Stomach (tissue), 9 donors: ENCODE data around the gene FKBP6. TPM values are rescaled to one million over a fixed set of nuclear protein-coding genes. Genes with fewer than 3 reads are reported as not detected.
"Not testable (repeated sequence)": the region's sequence is repeated elsewhere in the genome, so short reads cannot be mapped to it uniquely, and the experiment has no call there.

Experiments
- DNase-seq, 2 donors: peaks; one replicate each; pipeline versions ENCODE4 v3.0.0 to v3.0.0-alpha.2; 2013 to 2019
- H3K27ac ChIP-seq, 5 donors: fragments of 200-600 bp in 4 of 5; sonication (generic) in 4 of 5; one replicate each; pipeline ENCODE4 v1.5.1; 2013 to 2019; ENCODE audit warnings: mild to moderate bottlenecking in 1 of 5, moderate library complexity in 1 of 5
- H3K27me3 ChIP-seq, 3 donors: fragments of 200-600 bp; sonication (generic); one replicate each; pipeline ENCODE4 v1.5.1; 2017 to 2019; ENCODE audit warnings: mixed run types in 1 of 3
- H3K36me3 ChIP-seq, 4 donors: fragments of 200-600 bp; sonication (generic); 1 replicate in 3 of 4; 2 replicates in 1 of 4; pipeline ENCODE4 v1.5.1; 2016 to 2019
- H3K4me1 ChIP-seq, 4 donors: fragments of 200-600 bp; sonication (generic); one replicate each; pipeline ENCODE4 v1.5.1; 2016 to 2019
- H3K4me3 ChIP-seq, 4 donors: fragments of 200-600 bp; sonication (generic) in 3 of 4; one replicate each; pipeline ENCODE4 v1.5.1; 2016 to 2019; ENCODE audit warnings: mild to moderate bottlenecking in 1 of 4
- H3K9me3 ChIP-seq, 4 donors: fragments of 200-600 bp; sonication (generic); one replicate each; pipeline ENCODE4 v1.5.1; 2016 to 2019
- EP300 ChIP-seq: sonication (generic); formaldehyde crosslinking; IDR thresholded peaks from one replicate; pipeline ENCODE4 v1.6.1; 2017; ENCODE audit warnings: antibody characterized with exemption
- POLR2A ChIP-seq, 4 donors: fragments of 450-650 bp; IDR thresholded peaks; one replicate each; pipeline ENCODE4 v1.6.1; 2016; ENCODE audit warnings: antibody characterized with exemption in 4 of 4, control low read depth in 2 of 4, mild to moderate bottlenecking in 1 of 4, moderate library complexity in 1 of 4
- POLR2AphosphoS5 ChIP-seq, 3 donors: sonication (generic); formaldehyde crosslinking; IDR thresholded peaks; one replicate each; pipeline ENCODE4 v1.6.1; 2016; ENCODE audit warnings: antibody characterized with exemption in 3 of 3
- WGBS, 5 donors: extraction: QIAGEN DNeasy Blood & Tissue Kit in 3 of 5; methylation state at CpG; one replicate each; pipeline versions ENCODE4 v1.1.5 to v1.1.7; 2013 to 2018; 5-methylcytosine and 5-hydroxymethylcytosine counted together
- intact Hi-C: fragments of 100-400 bp; cut with DNase I; formaldehyde crosslinking; loops from one replicate; pipeline ENCODE4 v1.15.1; 2023; ENCODE audit warnings: low total_unique reads
- polyA plus RNA-seq, 3 donors: library from polyadenylated mRNA; stranded (reverse); fragments of 200-250 nt; gene quantifications; one replicate each; pipeline ENCODE4 v1.2.3, GENCODE V29; 2013
- total RNA-seq, 5 donors: library from RNA; depleted of rRNA; stranded (reverse); fragments of >200 nt; gene quantifications; one replicate each; pipeline versions ENCODE4 v1.1.0 to v1.2.3, GENCODE V29; 2014 to 2016
- TF ChIP-seq, protein P1 (sequence below), 7 experiments: fragments of 450-650 bp in 4 of 7; fragments of 200-600 bp in 3 of 7; sonication (generic) in 3 of 7; IDR thresholded peaks; one replicate each; pipeline ENCODE4 v1.5.1; 2016 to 2019; ENCODE audit warnings: antibody characterized with exemption in 7 of 7, control low read depth in 2 of 7, mild to moderate bottlenecking in 1 of 7
- donor health status: healthy with polysubstance abuse.
- donor health status: Bipolar disorder and iron deficiency.
- donor health status: healthy.

The FKBP6 gene
- total and polyA plus RNA-seq, 8 donors: 0.10 TPM; not detected in 7

DNA sequence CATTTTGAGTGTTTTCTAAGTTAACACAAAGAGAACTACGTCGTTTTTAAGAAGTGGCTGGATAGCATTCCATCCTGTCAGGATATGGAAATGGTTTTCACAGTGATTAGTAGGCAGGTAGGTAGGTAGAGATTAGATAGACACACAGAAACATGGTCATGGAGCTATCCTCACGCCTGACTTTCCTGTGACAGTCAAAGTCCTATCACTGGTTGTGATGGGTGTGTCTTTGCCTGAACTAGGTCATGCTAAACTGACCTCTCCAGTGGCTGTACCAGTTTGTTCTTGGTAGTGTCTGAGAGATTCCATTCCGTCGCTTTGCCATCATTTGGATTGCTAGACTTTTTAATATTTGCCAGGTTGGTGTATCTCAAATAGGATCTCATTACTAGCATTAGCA lies 28.2 kb downstream of the FKBP6 start:
- no peak for DNase-seq
- WGBS, 5 donors: 40 to 65% (median 55%) methylated on average over 5 of the region's 5 CpGs
- Histone ChIP-seq H3K36me3 (no peaks in the 10 kb centered on the region), H3K4me1 (peaks cover 5 to 18% (median 16%) of the 10 kb centered on the region in 4 donors), H3K9me3 (peaks cover 0 to 3% (median 0%) of the 10 kb centered on the region in 4 donors), H3K4me3 (no peak overlapping the region), H3K27ac (no peak overlapping the region), H3K27me3 (peaks cover 0 to 16% (median 0%) of the 10 kb centered on the region in 3 donors)
- intact Hi-C loops: no loop called here
- TF ChIP-seq POLR2AphosphoS5 (IDR thresholded peaks at IDR 0.05) (no peak), EP300 (no peak), POLR2A (IDR thresholded peaks at IDR 0.05) (no peak)
- TF ChIP-seq, protein P1, sequence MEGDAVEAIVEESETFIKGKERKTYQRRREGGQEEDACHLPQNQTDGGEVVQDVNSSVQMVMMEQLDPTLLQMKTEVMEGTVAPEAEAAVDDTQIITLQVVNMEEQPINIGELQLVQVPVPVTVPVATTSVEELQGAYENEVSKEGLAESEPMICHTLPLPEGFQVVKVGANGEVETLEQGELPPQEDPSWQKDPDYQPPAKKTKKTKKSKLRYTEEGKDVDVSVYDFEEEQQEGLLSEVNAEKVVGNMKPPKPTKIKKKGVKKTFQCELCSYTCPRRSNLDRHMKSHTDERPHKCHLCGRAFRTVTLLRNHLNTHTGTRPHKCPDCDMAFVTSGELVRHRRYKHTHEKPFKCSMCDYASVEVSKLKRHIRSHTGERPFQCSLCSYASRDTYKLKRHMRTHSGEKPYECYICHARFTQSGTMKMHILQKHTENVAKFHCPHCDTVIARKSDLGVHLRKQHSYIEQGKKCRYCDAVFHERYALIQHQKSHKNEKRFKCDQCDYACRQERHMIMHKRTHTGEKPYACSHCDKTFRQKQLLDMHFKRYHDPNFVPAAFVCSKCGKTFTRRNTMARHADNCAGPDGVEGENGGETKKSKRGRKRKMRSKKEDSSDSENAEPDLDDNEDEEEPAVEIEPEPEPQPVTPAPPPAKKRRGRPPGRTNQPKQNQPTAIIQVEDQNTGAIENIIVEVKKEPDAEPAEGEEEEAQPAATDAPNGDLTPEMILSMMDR (IDR thresholded peaks at IDR 0.05): no peak

DNA sequence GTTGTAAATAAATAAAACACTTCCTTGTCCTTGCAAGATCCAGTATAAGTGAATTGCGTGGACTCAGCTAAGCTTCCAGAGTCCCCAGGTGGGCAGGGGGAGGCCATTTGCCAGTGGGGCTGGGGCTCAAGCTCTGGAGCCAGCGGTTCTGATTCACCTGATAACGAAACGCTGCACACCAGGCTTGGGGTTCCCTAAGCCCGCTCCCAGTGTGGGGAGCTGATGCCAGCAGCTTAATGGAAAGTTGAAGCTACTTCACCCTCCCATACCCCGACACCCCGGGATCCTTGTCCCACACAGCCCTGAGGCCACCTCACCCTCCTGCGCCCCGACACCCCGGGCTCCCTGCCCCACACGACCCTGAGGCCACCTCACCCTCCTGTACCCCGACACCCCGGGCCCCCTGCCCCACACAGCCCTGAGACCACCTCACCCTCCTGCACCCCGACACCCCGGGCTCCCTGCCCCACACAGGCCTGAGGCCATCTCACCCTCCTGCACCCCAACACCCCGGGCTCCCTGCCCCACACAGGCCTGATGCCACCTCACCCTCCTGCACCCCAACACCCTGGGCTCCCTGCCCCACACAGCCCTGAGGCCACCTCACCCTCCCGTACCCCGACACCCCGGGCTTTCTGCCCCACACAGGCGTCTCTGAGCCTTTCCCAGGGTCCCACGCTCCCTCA lies 30.8 kb downstream of the FKBP6 start:
- peaks cover 5 to 18% (median 16%) of the 10 kb centered on the region in 4 donors for H3K4me1 ChIP-seq
- WGBS, 5 donors: 50 to 76% (median 60%) methylated on average over 19 to 21 of the region's 21 CpGs
- H3K9me3 ChIP-seq: no peaks in the 10 kb centered on the region
- DNase-seq: no peak
- H3K36me3 ChIP-seq: no peaks in the 10 kb centered on the region
- peak overlapping the region in 4 of 5 donors; percentile 42 to 57 (median 52) for H3K27ac ChIP-seq
- no peak for TF ChIP-seq EP300
- TF ChIP-seq, protein P1 (IDR thresholded peaks at IDR 0.05): no peak
- no peak for TF ChIP-seq POLR2AphosphoS5 (IDR thresholded peaks at IDR 0.05)
- TF ChIP-seq POLR2A (IDR thresholded peaks at IDR 0.05): no peak
- intact Hi-C loops: no loop called here
- peaks cover 0 to 18% (median 0%) of the 10 kb centered on the region in 3 donors for H3K27me3 ChIP-seq
- peak overlapping the region; percentile 17 to 39 (median 24) for H3K4me3 ChIP-seq

GRCh38 chr7:73359306-73359705 lies 31.3 kb downstream of the FKBP6 start:
- TF ChIP-seq POLR2AphosphoS5 (IDR thresholded peaks at IDR 0.05): no peak
- TF ChIP-seq, protein P1 (IDR thresholded peaks at IDR 0.05): no peak
- TF ChIP-seq EP300: no peak
- no peak for TF ChIP-seq POLR2A (IDR thresholded peaks at IDR 0.05)
- intact Hi-C loops: no loop called here
- no peaks in the 10 kb centered on the region for H3K9me3 ChIP-seq
- no peak for DNase-seq
- no peaks in the 10 kb centered on the region for H3K36me3 ChIP-seq
- H3K4me1 ChIP-seq: peaks cover 5 to 18% (median 16%) of the 10 kb centered on the region in 4 donors
- no peak overlapping the region for H3K27ac ChIP-seq
- H3K4me3 ChIP-seq: no peak overlapping the region
- 82 to 88% (median 84%) methylated on average over 11 of the region's 11 CpGs for WGBS, 5 donors
- peaks cover 0 to 24% (median 0%) of the 10 kb centered on the region in 3 donors for H3K27me3 ChIP-seq

DNA sequence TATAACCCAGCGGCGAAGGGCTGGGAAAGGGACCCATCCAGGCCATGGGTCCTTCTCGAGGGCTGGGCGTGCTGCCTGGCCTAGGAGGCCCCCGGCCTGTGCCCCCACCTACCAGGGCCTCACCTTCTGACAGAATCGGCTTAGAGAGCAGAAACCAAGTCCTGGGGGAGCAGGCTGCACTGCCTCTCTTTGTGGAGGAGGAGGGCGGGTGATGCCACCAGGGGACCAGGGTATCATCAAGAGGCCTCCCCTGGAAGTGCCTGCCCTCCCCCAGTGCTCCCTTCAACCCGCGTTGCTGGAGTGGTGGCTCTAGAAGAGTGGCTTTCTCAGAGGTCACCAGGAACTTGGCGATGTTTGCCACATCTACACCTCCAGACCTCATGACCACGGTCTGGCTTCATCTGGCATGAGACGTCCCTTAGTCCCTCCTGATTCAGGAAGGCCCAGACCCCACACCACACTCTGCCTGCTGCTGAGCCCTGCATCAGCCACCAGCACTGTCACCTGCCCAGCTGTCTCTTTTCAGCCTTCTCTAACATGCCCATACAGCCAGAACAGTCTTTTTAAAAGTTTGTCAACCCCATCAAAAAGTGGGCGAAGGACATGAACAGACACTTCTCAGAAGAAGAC lies 31.9 kb downstream of the FKBP6 start:
- no peak for TF ChIP-seq POLR2A (IDR thresholded peaks at IDR 0.05)
- no peak for TF ChIP-seq EP300
- TF ChIP-seq, protein P1 (IDR thresholded peaks at IDR 0.05): no peak
- no peak for TF ChIP-seq POLR2AphosphoS5 (IDR thresholded peaks at IDR 0.05)
- 90 to 94% (median 92%) methylated on average over 12 to 13 of the region's 13 CpGs for WGBS, 5 donors
- H3K27ac ChIP-seq: no peak overlapping the region
- DNase-seq: no peak
- H3K27me3 ChIP-seq: peaks cover 0 to 27% (median 0%) of the 10 kb centered on the region in 3 donors
- H3K9me3 ChIP-seq: no peaks in the 10 kb centered on the region
- H3K4me1 ChIP-seq: peaks cover 5 to 18% (median 16%) of the 10 kb centered on the region in 4 donors
- no peaks in the 10 kb centered on the region for H3K36me3 ChIP-seq
- no peak overlapping the region for H3K4me3 ChIP-seq
- intact Hi-C loops: no loop called here

GRCh38 chr7:73360590-73360989 lies 32.6 kb downstream of the FKBP6 start:
- H3K9me3 ChIP-seq, H3K4me3 ChIP-seq, DNase-seq, H3K27ac ChIP-seq, intact Hi-C loops, H3K36me3 ChIP-seq: not testable (repeated sequence)
- H3K4me1 ChIP-seq: peaks cover 5 to 18% (median 16%) of the 10 kb centered on the region in 4 donors
- H3K27me3 ChIP-seq: peaks cover 0 to 33% (median 0%) of the 10 kb centered on the region in 3 donors
- WGBS, 5 donors: 92 to 100% (median 95%) methylated on average over 1 of the region's 1 CpG
